Measurements from ENCODE around the gene ZNF837. TPM values are rescaled to one million over a fixed set of nuclear protein-coding genes. Genes with fewer than 3 reads are reported as not detected.

The ZNF837 gene
- total and polyA plus RNA-seq, 2 experiments from 2014 or later: 5.0 to 5.4 TPM

- DNase-seq (ENCODE audit: low spot score): no peak
- Histone ChIP-seq H4K20me1 (ENCODE audit: insufficient read depth, poor library complexity, severe bottlenecking) (no peaks in the 10 kb centered on the region), H3K4me1 (ENCODE audit: insufficient read depth) (peaks cover 10% of the 10 kb centered on the region), H3K36me3 (replicated peaks; ENCODE audit: insufficient read depth, low read depth) (no peaks in the 10 kb centered on the region), H3K27me3 (peaks cover 5% of the 10 kb centered on the region), H3K27ac (peak overlapping the region; percentile 59), H3K4me2 (peak overlapping the region; percentile 80), H2AFZ (peak overlapping the region; percentile 12), H3K4me3 (peak overlapping the region; percentile 41), H3K9me2 (replicated peaks; ENCODE audit: insufficient read depth) (no peaks in the 10 kb centered on the region), H3K79me2 (peaks cover 17% of the 10 kb centered on the region), H3K9me3 (ENCODE audit: low read depth) (no peaks in the 10 kb centered on the region)
- TF ChIP-seq CTCF (IDR thresholded peaks at IDR 0.05; ENCODE audit: poor library complexity) (no peak), EZH2phosphoT487 (IDR thresholded peaks at IDR 0.05; ENCODE audit: low read depth, severe bottlenecking, unreplicated experiment) (no peak), EZH2 (IDR thresholded peaks at IDR 0.05; ENCODE audit: borderline replicate concordance) (no peak)
- WGBS (ENCODE audit: low lambda C conversion rate, missing lambda C conversion rate): 25% methylated on average over 22 of the region's 23 CpGs
Observed at GRCh38 chr19:58401840-58402421, 21.1 kb upstream of the ZNF837 start.

DNA sequence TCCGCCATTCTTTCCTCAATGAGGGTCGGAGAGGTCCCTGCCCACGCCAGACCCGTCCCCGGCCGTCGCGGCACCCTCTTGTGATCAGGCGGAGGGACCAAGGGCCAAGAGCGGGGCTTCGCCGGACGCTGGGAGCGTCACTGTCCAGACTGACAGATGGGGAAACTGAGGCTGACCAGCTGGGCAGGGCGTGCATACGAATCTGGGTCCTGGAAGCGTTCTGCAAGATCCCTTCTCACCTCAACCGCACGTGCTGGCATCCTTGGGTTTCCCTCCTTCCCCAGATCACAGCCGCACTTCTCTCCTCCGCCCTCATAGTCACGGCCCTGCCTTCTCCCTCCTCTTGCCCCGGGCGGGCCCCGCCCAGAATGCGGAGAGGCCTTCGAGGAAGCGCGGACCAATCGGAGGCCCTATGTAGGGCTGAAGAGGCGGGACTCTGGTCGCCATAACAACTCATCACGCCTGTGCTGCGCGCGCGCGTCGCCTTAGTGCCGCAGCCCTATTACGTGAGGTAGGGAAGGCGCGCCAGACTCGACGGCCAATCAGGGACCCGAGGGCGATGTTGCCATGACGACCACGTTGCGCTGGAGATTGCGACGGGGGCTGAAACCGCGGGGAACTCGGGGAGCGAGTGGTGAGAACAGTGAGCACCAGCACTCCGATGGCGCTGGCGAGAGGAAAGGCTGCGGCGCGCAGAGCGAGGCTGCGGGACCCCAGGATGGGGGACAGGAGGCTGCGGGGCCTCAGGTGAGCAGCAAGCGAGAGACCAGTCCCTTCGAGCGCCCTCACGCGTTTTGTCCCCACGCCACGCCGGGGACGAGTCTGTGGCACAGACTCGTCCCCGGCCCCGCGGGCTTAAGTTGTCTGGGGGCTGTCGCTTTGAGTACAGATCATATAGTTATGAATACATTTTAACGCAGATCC, 20.3 kb upstream of the ZNF837 start:
- peaks cover 9% of the 10 kb centered on the region for H3K4me1 ChIP-seq (ENCODE audit: insufficient read depth)
- peak overlapping the region; percentile 81 for H3K4me2 ChIP-seq
- 5% methylated on average over 77 of the region's 80 CpGs for WGBS (ENCODE audit: low lambda C conversion rate, missing lambda C conversion rate)
- DNase-seq (ENCODE audit: low spot score): peak; percentile 100
- peaks cover 8% of the 10 kb centered on the region for H3K27me3 ChIP-seq
- peak overlapping the region; percentile 27 for H2AFZ ChIP-seq
- H3K9me2 ChIP-seq (replicated peaks; ENCODE audit: insufficient read depth): no peaks in the 10 kb centered on the region
- TF ChIP-seq CTCF (IDR thresholded peaks at IDR 0.05; ENCODE audit: poor library complexity) (peak; percentile 13), EZH2 (IDR thresholded peaks at IDR 0.05; ENCODE audit: borderline replicate concordance) (no peak), EZH2phosphoT487 (IDR thresholded peaks at IDR 0.05; ENCODE audit: low read depth, severe bottlenecking, unreplicated experiment) (no peak)
- H3K9me3 ChIP-seq (ENCODE audit: low read depth): no peaks in the 10 kb centered on the region
- H3K79me2 ChIP-seq: peaks cover 13% of the 10 kb centered on the region
- no peaks in the 10 kb centered on the region for H4K20me1 ChIP-seq (ENCODE audit: insufficient read depth, poor library complexity, severe bottlenecking)
- peak overlapping the region; percentile 59 for H3K27ac ChIP-seq
- no peaks in the 10 kb centered on the region for H3K36me3 ChIP-seq (replicated peaks; ENCODE audit: insufficient read depth, low read depth)
- H3K4me3 ChIP-seq: peak overlapping the region; percentile 41

DNA sequence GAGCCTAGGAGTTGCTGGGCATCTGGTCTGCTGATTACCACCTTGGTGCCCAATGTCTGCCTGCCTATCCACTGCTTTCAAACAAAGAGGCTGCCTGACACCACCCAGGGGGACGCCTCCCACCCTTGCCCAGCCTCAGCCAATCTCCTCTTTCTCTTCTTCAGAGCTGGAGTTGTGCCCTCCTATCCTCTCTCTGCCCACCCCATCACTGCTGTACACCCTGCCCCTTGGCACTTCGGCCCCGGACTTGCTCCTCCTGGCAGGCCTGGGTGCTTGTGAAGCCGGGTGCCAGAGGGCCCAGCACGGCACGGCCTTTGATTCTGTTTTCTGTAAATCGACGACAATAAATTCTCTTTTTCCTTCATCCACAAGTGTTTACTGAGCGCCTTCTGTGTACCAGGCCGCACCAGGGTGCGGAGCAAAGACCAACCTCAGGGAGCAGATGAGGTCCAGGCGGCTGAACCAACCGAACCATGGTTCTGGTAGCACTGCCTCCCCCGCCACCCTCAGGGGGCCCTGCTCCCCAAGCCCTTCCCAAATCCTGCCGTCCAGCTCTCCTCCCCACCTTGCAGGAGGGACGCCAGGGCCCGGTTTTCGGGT, 19.6 kb upstream of the ZNF837 start:
- Histone ChIP-seq H3K27ac (no peak overlapping the region), H3K79me2 (peaks cover 13% of the 10 kb centered on the region), H2AFZ (peak overlapping the region; percentile 27), H3K36me3 (replicated peaks; ENCODE audit: insufficient read depth, low read depth) (no peaks in the 10 kb centered on the region), H3K9me3 (ENCODE audit: low read depth) (no peaks in the 10 kb centered on the region), H4K20me1 (ENCODE audit: insufficient read depth, poor library complexity, severe bottlenecking) (no peaks in the 10 kb centered on the region), H3K4me3 (no peak overlapping the region), H3K27me3 (peaks cover 8% of the 10 kb centered on the region), H3K9me2 (replicated peaks; ENCODE audit: insufficient read depth) (no peaks in the 10 kb centered on the region), H3K4me2 (peak overlapping the region; percentile 81), H3K4me1 (ENCODE audit: insufficient read depth) (peaks cover 14% of the 10 kb centered on the region)
- no peak for TF ChIP-seq CTCF (IDR thresholded peaks at IDR 0.05; ENCODE audit: poor library complexity)
- no peak for TF ChIP-seq EZH2phosphoT487 (IDR thresholded peaks at IDR 0.05; ENCODE audit: low read depth, severe bottlenecking, unreplicated experiment)
- no peak for TF ChIP-seq EZH2 (IDR thresholded peaks at IDR 0.05; ENCODE audit: borderline replicate concordance)
- WGBS (ENCODE audit: low lambda C conversion rate, missing lambda C conversion rate): 85% methylated on average over 18 of the region's 18 CpGs
- no peak for DNase-seq (ENCODE audit: low spot score)

All from hepatocyte (in vitro differentiated cells).